WTC11 (cell line): Measurements from ENCODE around the gene CLMP.

Source experiments
- ATF2 ChIP-seq: sonication (generic); formaldehyde crosslinking; IDR thresholded peaks from 2 replicates; pipeline ENCODE4 v1.8.1; 2022; ENCODE audit warnings: low read depth, missing genetic modification reagents, borderline replicate concordance
- CREM ChIP-seq: sonication (generic); formaldehyde crosslinking; IDR thresholded peaks from 2 replicates; pipeline ENCODE4 v1.8.1; 2022; ENCODE audit warnings: mild to moderate bottlenecking, missing genetic modification reagents, moderate library complexity
- ESRRA ChIP-seq: sonication (generic); formaldehyde crosslinking; IDR thresholded peaks from 2 replicates; pipeline ENCODE4 v1.8.1; 2022; ENCODE audit warnings: mild to moderate bottlenecking, missing genetic modification reagents, borderline replicate concordance
- TF ChIP-seq, protein P1 (sequence below): fragments of 200-600 bp; IDR thresholded peaks from 2 replicates; pipeline ENCODE4 v1.8.0; 2022; ENCODE audit warnings: antibody characterized with exemption
- TF ChIP-seq, protein P2 (sequence below): sonication (generic); formaldehyde crosslinking; IDR thresholded peaks from 2 replicates; pipeline ENCODE4 v1.8.0; 2023; ENCODE audit warnings: mild to moderate bottlenecking, missing genetic modification reagents
- TF ChIP-seq, protein P3 (sequence below): sonication (generic); formaldehyde crosslinking; IDR thresholded peaks from 2 replicates; pipeline ENCODE4 v1.8.0; 2022; ENCODE audit warnings: mild to moderate bottlenecking, missing genetic modification reagents
- TF ChIP-seq, protein P4 (sequence below): sonication (generic); formaldehyde crosslinking; conservative IDR thresholded peaks from 2 replicates; pipeline ENCODE4 v1.8.1; 2023; ENCODE audit warnings: mild to moderate bottlenecking, low read depth, missing genetic modification reagents, moderate library complexity

DNA sequence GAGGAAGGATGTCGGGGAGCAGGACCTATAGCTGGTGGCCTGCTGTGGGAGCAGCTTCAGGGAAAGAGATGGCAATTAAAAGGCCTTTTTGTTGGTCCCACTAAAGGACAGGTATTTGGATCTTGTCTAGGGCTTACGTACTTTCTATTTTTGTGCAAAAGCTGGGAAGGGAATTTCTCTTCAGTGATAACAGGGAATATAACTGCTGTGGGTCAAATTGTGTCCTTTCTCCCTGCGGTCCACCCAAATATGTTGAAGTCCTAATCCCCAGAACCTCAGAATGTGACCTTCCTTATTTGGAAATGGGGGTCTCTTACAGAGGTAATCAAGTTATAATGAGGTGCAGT, 147.1 kb downstream of the CLMP start:
- TF ChIP-seq, protein P1, sequence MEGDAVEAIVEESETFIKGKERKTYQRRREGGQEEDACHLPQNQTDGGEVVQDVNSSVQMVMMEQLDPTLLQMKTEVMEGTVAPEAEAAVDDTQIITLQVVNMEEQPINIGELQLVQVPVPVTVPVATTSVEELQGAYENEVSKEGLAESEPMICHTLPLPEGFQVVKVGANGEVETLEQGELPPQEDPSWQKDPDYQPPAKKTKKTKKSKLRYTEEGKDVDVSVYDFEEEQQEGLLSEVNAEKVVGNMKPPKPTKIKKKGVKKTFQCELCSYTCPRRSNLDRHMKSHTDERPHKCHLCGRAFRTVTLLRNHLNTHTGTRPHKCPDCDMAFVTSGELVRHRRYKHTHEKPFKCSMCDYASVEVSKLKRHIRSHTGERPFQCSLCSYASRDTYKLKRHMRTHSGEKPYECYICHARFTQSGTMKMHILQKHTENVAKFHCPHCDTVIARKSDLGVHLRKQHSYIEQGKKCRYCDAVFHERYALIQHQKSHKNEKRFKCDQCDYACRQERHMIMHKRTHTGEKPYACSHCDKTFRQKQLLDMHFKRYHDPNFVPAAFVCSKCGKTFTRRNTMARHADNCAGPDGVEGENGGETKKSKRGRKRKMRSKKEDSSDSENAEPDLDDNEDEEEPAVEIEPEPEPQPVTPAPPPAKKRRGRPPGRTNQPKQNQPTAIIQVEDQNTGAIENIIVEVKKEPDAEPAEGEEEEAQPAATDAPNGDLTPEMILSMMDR = no peak
- TF ChIP-seq ESRRA (CRISPR knock-in tag) = no peak
- TF ChIP-seq ATF2 = no peak
- TF ChIP-seq, protein P2, sequence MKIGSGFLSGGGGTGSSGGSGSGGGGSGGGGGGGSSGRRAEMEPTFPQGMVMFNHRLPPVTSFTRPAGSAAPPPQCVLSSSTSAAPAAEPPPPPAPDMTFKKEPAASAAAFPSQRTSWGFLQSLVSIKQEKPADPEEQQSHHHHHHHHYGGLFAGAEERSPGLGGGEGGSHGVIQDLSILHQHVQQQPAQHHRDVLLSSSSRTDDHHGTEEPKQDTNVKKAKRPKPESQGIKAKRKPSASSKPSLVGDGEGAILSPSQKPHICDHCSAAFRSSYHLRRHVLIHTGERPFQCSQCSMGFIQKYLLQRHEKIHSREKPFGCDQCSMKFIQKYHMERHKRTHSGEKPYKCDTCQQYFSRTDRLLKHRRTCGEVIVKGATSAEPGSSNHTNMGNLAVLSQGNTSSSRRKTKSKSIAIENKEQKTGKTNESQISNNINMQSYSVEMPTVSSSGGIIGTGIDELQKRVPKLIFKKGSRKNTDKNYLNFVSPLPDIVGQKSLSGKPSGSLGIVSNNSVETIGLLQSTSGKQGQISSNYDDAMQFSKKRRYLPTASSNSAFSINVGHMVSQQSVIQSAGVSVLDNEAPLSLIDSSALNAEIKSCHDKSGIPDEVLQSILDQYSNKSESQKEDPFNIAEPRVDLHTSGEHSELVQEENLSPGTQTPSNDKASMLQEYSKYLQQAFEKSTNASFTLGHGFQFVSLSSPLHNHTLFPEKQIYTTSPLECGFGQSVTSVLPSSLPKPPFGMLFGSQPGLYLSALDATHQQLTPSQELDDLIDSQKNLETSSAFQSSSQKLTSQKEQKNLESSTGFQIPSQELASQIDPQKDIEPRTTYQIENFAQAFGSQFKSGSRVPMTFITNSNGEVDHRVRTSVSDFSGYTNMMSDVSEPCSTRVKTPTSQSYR (CRISPR knock-in tag) = no peak
- TF ChIP-seq, protein P3, sequence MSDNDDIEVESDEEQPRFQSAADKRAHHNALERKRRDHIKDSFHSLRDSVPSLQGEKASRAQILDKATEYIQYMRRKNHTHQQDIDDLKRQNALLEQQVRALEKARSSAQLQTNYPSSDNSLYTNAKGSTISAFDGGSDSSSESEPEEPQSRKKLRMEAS = no peak
- no peak for TF ChIP-seq CREM (CRISPR knock-in tag)
- TF ChIP-seq, protein P4, sequence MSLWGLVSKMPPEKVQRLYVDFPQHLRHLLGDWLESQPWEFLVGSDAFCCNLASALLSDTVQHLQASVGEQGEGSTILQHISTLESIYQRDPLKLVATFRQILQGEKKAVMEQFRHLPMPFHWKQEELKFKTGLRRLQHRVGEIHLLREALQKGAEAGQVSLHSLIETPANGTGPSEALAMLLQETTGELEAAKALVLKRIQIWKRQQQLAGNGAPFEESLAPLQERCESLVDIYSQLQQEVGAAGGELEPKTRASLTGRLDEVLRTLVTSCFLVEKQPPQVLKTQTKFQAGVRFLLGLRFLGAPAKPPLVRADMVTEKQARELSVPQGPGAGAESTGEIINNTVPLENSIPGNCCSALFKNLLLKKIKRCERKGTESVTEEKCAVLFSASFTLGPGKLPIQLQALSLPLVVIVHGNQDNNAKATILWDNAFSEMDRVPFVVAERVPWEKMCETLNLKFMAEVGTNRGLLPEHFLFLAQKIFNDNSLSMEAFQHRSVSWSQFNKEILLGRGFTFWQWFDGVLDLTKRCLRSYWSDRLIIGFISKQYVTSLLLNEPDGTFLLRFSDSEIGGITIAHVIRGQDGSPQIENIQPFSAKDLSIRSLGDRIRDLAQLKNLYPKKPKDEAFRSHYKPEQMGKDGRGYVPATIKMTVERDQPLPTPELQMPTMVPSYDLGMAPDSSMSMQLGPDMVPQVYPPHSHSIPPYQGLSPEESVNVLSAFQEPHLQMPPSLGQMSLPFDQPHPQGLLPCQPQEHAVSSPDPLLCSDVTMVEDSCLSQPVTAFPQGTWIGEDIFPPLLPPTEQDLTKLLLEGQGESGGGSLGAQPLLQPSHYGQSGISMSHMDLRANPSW (CRISPR knock-in tag) = no peak
